ENCODE data around the gene RAB27B.

DNA sequence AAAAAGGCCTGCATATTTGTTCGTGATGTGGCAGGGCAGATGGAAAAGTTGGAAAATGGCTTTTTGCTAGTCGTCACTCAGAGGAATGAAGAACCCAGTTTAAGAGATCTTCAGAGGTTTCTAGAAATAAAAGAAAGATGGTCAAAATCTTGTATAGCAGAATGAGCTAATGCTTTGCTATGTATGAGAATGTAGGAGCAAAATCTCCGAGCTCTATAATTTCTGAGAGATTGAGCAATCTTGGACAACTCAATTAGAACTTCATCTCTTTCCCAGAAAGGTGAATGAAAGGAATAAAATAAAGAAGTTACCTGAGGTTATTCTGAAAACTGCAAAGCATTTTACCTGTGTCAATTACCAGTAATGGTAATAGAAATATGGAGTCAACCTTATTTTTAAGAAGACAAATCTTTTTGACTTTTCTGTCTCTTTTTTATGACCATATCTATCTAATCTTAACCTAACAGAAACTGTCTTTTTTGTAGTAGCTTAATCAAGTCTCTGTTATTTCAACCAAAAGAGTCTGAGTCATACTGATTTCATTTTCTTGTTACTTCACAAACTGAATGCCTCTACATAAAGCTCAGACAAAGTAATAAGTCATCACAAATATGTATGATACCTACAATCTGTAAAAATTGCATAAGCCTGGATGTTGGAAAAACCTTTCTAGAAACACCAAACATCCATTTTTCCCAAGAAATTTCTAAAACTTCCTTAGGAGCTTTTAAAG is 98.5 kb downstream of the RAB27B start:
- TF ChIP-seq, protein P1, sequence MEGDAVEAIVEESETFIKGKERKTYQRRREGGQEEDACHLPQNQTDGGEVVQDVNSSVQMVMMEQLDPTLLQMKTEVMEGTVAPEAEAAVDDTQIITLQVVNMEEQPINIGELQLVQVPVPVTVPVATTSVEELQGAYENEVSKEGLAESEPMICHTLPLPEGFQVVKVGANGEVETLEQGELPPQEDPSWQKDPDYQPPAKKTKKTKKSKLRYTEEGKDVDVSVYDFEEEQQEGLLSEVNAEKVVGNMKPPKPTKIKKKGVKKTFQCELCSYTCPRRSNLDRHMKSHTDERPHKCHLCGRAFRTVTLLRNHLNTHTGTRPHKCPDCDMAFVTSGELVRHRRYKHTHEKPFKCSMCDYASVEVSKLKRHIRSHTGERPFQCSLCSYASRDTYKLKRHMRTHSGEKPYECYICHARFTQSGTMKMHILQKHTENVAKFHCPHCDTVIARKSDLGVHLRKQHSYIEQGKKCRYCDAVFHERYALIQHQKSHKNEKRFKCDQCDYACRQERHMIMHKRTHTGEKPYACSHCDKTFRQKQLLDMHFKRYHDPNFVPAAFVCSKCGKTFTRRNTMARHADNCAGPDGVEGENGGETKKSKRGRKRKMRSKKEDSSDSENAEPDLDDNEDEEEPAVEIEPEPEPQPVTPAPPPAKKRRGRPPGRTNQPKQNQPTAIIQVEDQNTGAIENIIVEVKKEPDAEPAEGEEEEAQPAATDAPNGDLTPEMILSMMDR (IDR thresholded peaks at IDR 0.05) = no peak
- no peak for TF ChIP-seq POLR2A (IDR thresholded peaks at IDR 0.05)
